IMR-90 (cell line): ENCODE data around the gene M6PR. TPM values are rescaled to one million over a fixed set of nuclear protein-coding genes. Genes with fewer than 3 reads are reported as not detected.

Source experiments
- ATAC-seq: fragments of 200-7000 bp; cut with Tn5 transposase; 2 replicates; pipeline ENCODE4 v1.9.1; 2020; ENCODE audit warnings: low read depth, mild to moderate bottlenecking, moderate library complexity
- BruUV-seq: library from RNA; stranded (reverse); fragments of 400-500 nt; replicated peaks from 2 replicates; lab custom pipeline; 2021; lab: Mats Ljungman, UMichigan
- CTCF ChIA-PET: fragments of 300-600 bp; formaldehyde crosslinking; extraction: SDS; loops from one replicate; lab custom pipeline; 2021; ENCODE audit warnings: antibody characterized with exemption; lab: Yijun Ruan, JAX
- POLR2A ChIA-PET: fragments of 300-600 bp; sonication (Branson Sonifier 250); formaldehyde crosslinking; loops from one replicate; lab custom pipeline; 2022; ENCODE audit warnings: antibody characterized with exemption; ENCODE audit not compliant: unreplicated experiment; lab: Charles Lee
- DNase-seq: peaks from one replicate; pipeline ENCODE4 v3.0.0; 2013
- H2AFZ ChIP-seq: replicated peaks from 2 replicates; pipeline ENCODE3; 2013; ENCODE audit warnings: low read length, mild to moderate bottlenecking; ENCODE audit not compliant: poor library complexity
- H2AK5ac ChIP-seq: 2 replicates; pipeline ENCODE4 v1.6.1; 2013; ENCODE audit warnings: low read depth, low read length, inconsistent platforms
- H2AK9ac ChIP-seq: replicated peaks from 2 replicates; pipeline ENCODE3; 2013; ENCODE audit warnings: mild to moderate bottlenecking, low read depth, low read length, moderate library complexity; ENCODE audit not compliant: poor library complexity
- H2BK120ac ChIP-seq: 2 replicates; pipeline ENCODE4 v1.6.1; 2013; ENCODE audit warnings: low read depth, low read length, inconsistent platforms
- H2BK15ac ChIP-seq: 3 replicates; pipeline ENCODE4 v1.6.1; 2013; ENCODE audit warnings: low read depth, low read length, inconsistent platforms
- H2BK20ac ChIP-seq: 2 replicates; pipeline ENCODE4 v1.6.1; 2013; ENCODE audit warnings: low read depth, mild to moderate bottlenecking, inconsistent platforms, low read length, moderate library complexity
- H2BK5ac ChIP-seq: 2 replicates; pipeline ENCODE4 v1.6.1; 2013; ENCODE audit warnings: mild to moderate bottlenecking, low read depth, low read length, inconsistent platforms; ENCODE audit not compliant: poor library complexity, severe bottlenecking
- H3K14ac ChIP-seq: replicated peaks from 2 replicates; pipeline ENCODE4 v1.6.1; 2013; ENCODE audit warnings: low read depth, low read length, inconsistent platforms
- H3K18ac ChIP-seq: 2 replicates; pipeline ENCODE4 v1.6.1; 2013; ENCODE audit warnings: low read depth, low read length, control low read depth
- H3K23ac ChIP-seq: 2 replicates; pipeline ENCODE4 v1.6.1; 2013; ENCODE audit warnings: low read depth, low read length, inconsistent platforms
- H3K27ac ChIP-seq: 2 replicates; pipeline ENCODE4 v1.5.1; 2013; ENCODE audit warnings: mild to moderate bottlenecking, control low read depth, low read length; ENCODE audit not compliant: insufficient read depth
- H3K27me3 ChIP-seq: 2 replicates; pipeline ENCODE4 v1.6.1; 2013; ENCODE audit warnings: low read length; ENCODE audit not compliant: control insufficient read depth, insufficient read depth
- H3K36me3 ChIP-seq: 2 replicates; pipeline ENCODE4 v1.6.1; 2013; ENCODE audit warnings: low read length, mixed read lengths; ENCODE audit not compliant: control insufficient read depth, insufficient read depth
- H3K4ac ChIP-seq: 2 replicates; pipeline ENCODE4 v1.6.1; 2013; ENCODE audit warnings: low read depth, low read length, inconsistent platforms
- H3K4me1 ChIP-seq: 2 replicates; pipeline ENCODE4 v1.6.1; 2013; ENCODE audit warnings: low read length, mixed read lengths; ENCODE audit not compliant: control insufficient read depth, insufficient read depth
- H3K4me2 ChIP-seq: 2 replicates; pipeline ENCODE4 v1.6.1; 2013; ENCODE audit warnings: low read depth, mild to moderate bottlenecking, control low read depth, low read length, moderate library complexity
- H3K4me3 ChIP-seq: 2 replicates; pipeline ENCODE4 v1.5.1; 2013; ENCODE audit warnings: low read depth, mild to moderate bottlenecking, control low read depth, low read length, moderate library complexity; ENCODE audit not compliant: insufficient read depth
- H3K56ac ChIP-seq: 2 replicates; pipeline ENCODE4 v1.6.1; 2013; ENCODE audit warnings: low read length, inconsistent platforms; ENCODE audit not compliant: insufficient read depth; ENCODE audit errors: extremely low read depth
- H3K79me1 ChIP-seq, 2 experiments: 2 replicates each; pipeline ENCODE4 v1.6.1; 2013; ENCODE audit warnings: low read length in 2 of 2, inconsistent platforms in 1 of 2, low read depth in 1 of 2
- H3K9ac ChIP-seq: 2 replicates; pipeline ENCODE4 v1.6.1; 2013; ENCODE audit warnings: low read depth, low read length, control low read depth
- H3K9me1 ChIP-seq: 2 replicates; pipeline ENCODE4 v1.6.1; 2013; ENCODE audit warnings: low read length, inconsistent platforms; ENCODE audit not compliant: insufficient read depth
- H3K9me3 ChIP-seq: 2 replicates; pipeline ENCODE4 v1.6.1; 2013; ENCODE audit warnings: low read length; ENCODE audit not compliant: control insufficient read depth, insufficient read depth
- H4K20me1 ChIP-seq: 2 replicates; pipeline ENCODE4 v1.6.1; 2013; ENCODE audit warnings: low read length, inconsistent platforms; ENCODE audit not compliant: insufficient read depth
- H4K5ac ChIP-seq: 2 replicates; pipeline ENCODE4 v1.6.1; 2013; ENCODE audit warnings: mild to moderate bottlenecking, low read depth, low read length, control low read depth
- H4K8ac ChIP-seq, 2 experiments: 2 replicates each; pipeline ENCODE4 v1.6.1; 2013; ENCODE audit warnings: low read depth in 2 of 2, low read length in 2 of 2, control low read depth in 1 of 2, inconsistent platforms in 1 of 2
- H4K91ac ChIP-seq: 2 replicates; pipeline ENCODE4 v1.6.1; 2013; ENCODE audit warnings: low read depth, low read length, inconsistent platforms; ENCODE audit not compliant: insufficient read depth
- MXI1 ChIP-seq: IDR thresholded peaks from 2 replicates; pipeline ENCODE4 v1.6.1; 2012; ENCODE audit warnings: low read depth, mild to moderate bottlenecking, low read length, moderate library complexity, borderline replicate concordance
- NFE2L2 ChIP-seq: fragments of 150-350 bp; IDR thresholded peaks from 2 replicates; pipeline ENCODE4 v1.6.1; 2016; ENCODE audit warnings: low read depth, mild to moderate bottlenecking, low read length
- POLR2A ChIP-seq: IDR thresholded peaks from 2 replicates; pipeline ENCODE4 v1.6.1; 2012; ENCODE audit warnings: mild to moderate bottlenecking, low read depth, low read length
- RCOR1 ChIP-seq: IDR thresholded peaks from 2 replicates; pipeline ENCODE4 v1.6.1; 2012; ENCODE audit warnings: mild to moderate bottlenecking, low read length, improper control_type of control experiment; ENCODE audit not compliant: insufficient replicate concordance
- WGBS, 2 experiments: methylation state at CpG; one replicate each; pipeline versions ENCODE4 v1.1.5 to v1.1.7; 2013; ENCODE audit warnings: missing lambda C conversion rate in 2 of 2; ENCODE audit not compliant: insufficient read length in 1 of 2; ENCODE audit errors: extremely low coverage in 2 of 2; 5-methylcytosine and 5-hydroxymethylcytosine counted together
- dilution Hi-C: fragments of 300-500 bp; cut with HindIII; formaldehyde crosslinking; loops from one replicate; pipeline ENCODE4 v1.14.3; 2018; ENCODE audit warnings: low sequenced_read_pairs; ENCODE audit not compliant: unreplicated experiment
- in situ Hi-C: fragments of 300-500 bp; cut with MboI; formaldehyde crosslinking; loops from 3 replicates; pipeline ENCODE4 v1.14.3; 2019; ENCODE audit warnings: low sequenced_read_pairs, inconsistent platforms, mixed read lengths
- intact Hi-C: fragments of 100-400 bp; cut with micrococcal nuclease; formaldehyde crosslinking; loops from 2 replicates; pipeline ENCODE4 v1.10.0; 2022
- polyA plus RNA-seq, 3 experiments: library from polyadenylated mRNA; depleted of rRNA; stranded (reverse); fragments of >200 nt; gene quantifications; 2 replicates each; pipeline ENCODE4 v1.2.3, GENCODE V29; 2012; ENCODE audit warnings: low replicate concordance in 1 of 3
- total RNA-seq: library from RNA; depleted of rRNA; stranded (reverse); fragments of >200 nt; gene quantifications from 2 replicates; pipeline ENCODE4 v1.2.3, GENCODE V29; 2012

M6PR gene
- total and polyA plus RNA-seq, 2 of the 4 experiments (the other 2 are of a cell fraction): 86.6 to 140 TPM

DNA sequence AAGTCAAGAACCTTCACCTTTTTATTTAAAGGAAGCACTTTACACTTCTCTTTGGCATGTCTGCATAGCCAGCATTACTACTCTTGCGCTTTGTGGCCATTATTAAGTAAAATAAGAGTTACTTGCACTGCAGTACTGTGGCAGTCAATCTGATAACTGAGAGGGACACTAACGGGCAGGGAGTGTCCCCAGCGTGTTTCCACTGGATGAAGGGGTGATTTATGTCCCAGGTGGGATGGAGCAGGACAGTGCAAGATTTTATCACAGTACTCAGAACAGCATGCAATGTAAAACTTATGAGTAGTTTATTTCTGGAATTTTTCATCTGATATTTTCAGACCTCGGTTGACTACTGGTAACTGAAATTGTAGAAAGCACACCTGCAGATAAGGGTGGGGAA, 8.1 kb upstream of the M6PR start:
- no peak overlapping the region for H3K4me3 ChIP-seq
- no peak for DNase-seq
- no peaks in the 10 kb centered on the region for H3K9me1 ChIP-seq
- no peak overlapping the region for H2BK5ac ChIP-seq
- BruUV-seq: no TSS peak
- no peak overlapping the region for H3K23ac ChIP-seq
- no peaks in the 10 kb centered on the region for H3K36me3 ChIP-seq
- ATAC-seq: no peak
- TF ChIP-seq NFE2L2 (no peak), POLR2A (no peak), RCOR1 (no peak), MXI1 (no peak)
- H4K8ac ChIP-seq: no peak overlapping the region
- in situ Hi-C loops: no loop called here
- H3K9ac ChIP-seq: no peak overlapping the region
- H3K18ac ChIP-seq: no peak overlapping the region
- H3K79me1 ChIP-seq: no peaks in the 10 kb centered on the region
- H3K4me1 ChIP-seq: no peaks in the 10 kb centered on the region
- no peak overlapping the region for H2BK15ac ChIP-seq
- POLR2A ChIA-PET: no interaction called here
- no peak overlapping the region for H3K27ac ChIP-seq
- no peaks in the 10 kb centered on the region for H4K20me1 ChIP-seq
- H2AK5ac ChIP-seq: no peak overlapping the region
- no peak overlapping the region for H3K14ac ChIP-seq
- no peak overlapping the region for H3K56ac ChIP-seq
- H2AFZ ChIP-seq: no peak overlapping the region
- H3K4ac ChIP-seq: no peak overlapping the region
- no CpG with 5 or more reads among the region's 4 CpGs for whole genome bisulfite sequencing, 2 experiments
- CTCF ChIA-PET: no interaction called here
- H3K27me3 ChIP-seq: no peaks in the 10 kb centered on the region
- H2BK20ac ChIP-seq: no peak overlapping the region
- no peak overlapping the region for H4K91ac ChIP-seq
- H3K4me2 ChIP-seq: no peak overlapping the region
- H4K5ac ChIP-seq: no peak overlapping the region
- intact Hi-C loops: no loop called here
- no peak overlapping the region for H2AK9ac ChIP-seq
- H3K9me3 ChIP-seq: no peaks in the 10 kb centered on the region
- H2BK120ac ChIP-seq: no peak overlapping the region
- dilution Hi-C loops: no loop called here
